Tibial nerve (tissue), 4 donors: ENCODE results near the gene KRT37. TPM values are rescaled to one million over a fixed set of nuclear protein-coding genes. Genes with fewer than 3 reads are reported as not detected.

ENCODE experiments used
- DNase-seq, 2 donors: peaks; one replicate each; pipeline ENCODE4 v3.0.0-alpha.2; 2019; ENCODE audit warnings: low spot score in 2 of 2
- H3K27ac ChIP-seq, 4 donors: fragments of 200-600 bp; sonication (generic) in 3 of 4; one replicate each; pipeline ENCODE4 v1.5.1; 2017 to 2019; ENCODE audit warnings: mild to moderate bottlenecking in 1 of 4
- H3K27me3 ChIP-seq, 2 donors: fragments of 200-600 bp; sonication (generic) in 1 of 2; one replicate each; pipeline versions ENCODE4 v1.5.1 to v1.6.0; 2017 to 2019
- H3K36me3 ChIP-seq, 3 donors: fragments of 200-600 bp; sonication (generic); one replicate each; pipeline ENCODE4 v1.5.1; 2018 to 2019
- H3K4me1 ChIP-seq, 4 donors: fragments of 200-600 bp; sonication (generic) in 3 of 4; one replicate each; pipeline ENCODE4 v1.5.1; 2017 to 2019
- H3K4me3 ChIP-seq, 4 donors: fragments of 200-600 bp; sonication (generic) in 3 of 4; one replicate each; pipeline ENCODE4 v1.5.1; 2017 to 2019; ENCODE audit warnings: mild to moderate bottlenecking in 1 of 4, moderate library complexity in 1 of 4
- H3K9me3 ChIP-seq, 4 donors: fragments of 200-600 bp; sonication (generic) in 3 of 4; one replicate each; pipeline ENCODE4 v1.5.1; 2017 to 2019
- EP300 ChIP-seq, 2 donors: sonication (generic); formaldehyde crosslinking; IDR thresholded peaks; one replicate each; pipeline ENCODE4 v1.6.1; 2017; ENCODE audit warnings: antibody characterized with exemption in 2 of 2, mild to moderate bottlenecking in 1 of 2
- POLR2A ChIP-seq, 2 donors: fragments of 450-650 bp; IDR thresholded peaks; one replicate each; pipeline ENCODE4 v1.6.1; 2017; ENCODE audit warnings: antibody characterized with exemption in 2 of 2, mild to moderate bottlenecking in 2 of 2, moderate library complexity in 2 of 2
- WGBS, 2 donors: methylation state at CpG; one replicate each; pipeline ENCODE4 v1.1.5; 2018; 5-methylcytosine and 5-hydroxymethylcytosine counted together
- total RNA-seq, 4 donors: library from RNA; depleted of rRNA; stranded (reverse); fragments of >200 nt; gene quantifications; one replicate each; pipeline ENCODE4 v1.1.0, GENCODE V29; 2016
- TF ChIP-seq, protein P1 (sequence below), 5 experiments: fragments of 200-600 bp in 3 of 5; fragments of 450-650 bp in 2 of 5; sonication (generic) in 3 of 5; IDR thresholded peaks; one replicate each; pipeline ENCODE4 v1.5.1; 2016 to 2019; ENCODE audit warnings: antibody characterized with exemption in 5 of 5, mild to moderate bottlenecking in 3 of 5, moderate library complexity in 2 of 5

KRT37 gene
- total RNA-seq, 4 donors from 2014 or later, result not detected

DNA sequence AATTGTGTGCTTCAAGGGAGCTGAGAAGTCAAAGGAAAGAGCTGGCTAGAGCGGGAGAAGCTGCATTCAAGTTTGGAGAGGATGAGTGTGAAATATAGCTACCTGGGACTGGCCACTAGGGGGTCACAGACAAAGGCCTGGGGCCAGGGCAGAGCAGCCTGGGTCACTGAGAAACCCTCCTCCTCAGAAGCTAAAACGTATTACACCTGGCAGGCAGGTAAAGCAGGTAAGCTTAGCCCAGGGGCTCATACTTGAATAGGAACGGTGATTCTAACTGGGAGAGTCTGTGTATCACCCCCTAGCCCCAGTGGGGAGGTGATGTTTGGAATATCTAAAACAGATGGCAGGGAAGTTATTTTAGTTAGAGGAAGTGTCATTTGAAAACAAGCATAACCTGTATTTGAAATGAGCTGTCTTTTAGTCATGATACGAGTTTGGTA is 6.8 kb downstream of the KRT37 start:
- Histone ChIP-seq H3K4me1 (peaks cover 0 to 29% (median 0%) of the 10 kb centered on the region in 4 donors), H3K27me3 (no peaks in the 10 kb centered on the region), H3K4me3 (no peak overlapping the region), H3K27ac (no peak overlapping the region), H3K36me3 (no peaks in the 10 kb centered on the region), H3K9me3 (no peaks in the 10 kb centered on the region)
- TF ChIP-seq, protein P1, sequence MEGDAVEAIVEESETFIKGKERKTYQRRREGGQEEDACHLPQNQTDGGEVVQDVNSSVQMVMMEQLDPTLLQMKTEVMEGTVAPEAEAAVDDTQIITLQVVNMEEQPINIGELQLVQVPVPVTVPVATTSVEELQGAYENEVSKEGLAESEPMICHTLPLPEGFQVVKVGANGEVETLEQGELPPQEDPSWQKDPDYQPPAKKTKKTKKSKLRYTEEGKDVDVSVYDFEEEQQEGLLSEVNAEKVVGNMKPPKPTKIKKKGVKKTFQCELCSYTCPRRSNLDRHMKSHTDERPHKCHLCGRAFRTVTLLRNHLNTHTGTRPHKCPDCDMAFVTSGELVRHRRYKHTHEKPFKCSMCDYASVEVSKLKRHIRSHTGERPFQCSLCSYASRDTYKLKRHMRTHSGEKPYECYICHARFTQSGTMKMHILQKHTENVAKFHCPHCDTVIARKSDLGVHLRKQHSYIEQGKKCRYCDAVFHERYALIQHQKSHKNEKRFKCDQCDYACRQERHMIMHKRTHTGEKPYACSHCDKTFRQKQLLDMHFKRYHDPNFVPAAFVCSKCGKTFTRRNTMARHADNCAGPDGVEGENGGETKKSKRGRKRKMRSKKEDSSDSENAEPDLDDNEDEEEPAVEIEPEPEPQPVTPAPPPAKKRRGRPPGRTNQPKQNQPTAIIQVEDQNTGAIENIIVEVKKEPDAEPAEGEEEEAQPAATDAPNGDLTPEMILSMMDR (IDR thresholded peaks at IDR 0.05), result no peak
- TF ChIP-seq EP300 (IDR thresholded peaks at IDR 0.05) (no peak), POLR2A (IDR thresholded peaks at IDR 0.05) (no peak)
- DNase-seq, result no peak
- 49 to 61% methylated on average over 4 of the region's 4 CpGs for WGBS, 2 donors

DNA sequence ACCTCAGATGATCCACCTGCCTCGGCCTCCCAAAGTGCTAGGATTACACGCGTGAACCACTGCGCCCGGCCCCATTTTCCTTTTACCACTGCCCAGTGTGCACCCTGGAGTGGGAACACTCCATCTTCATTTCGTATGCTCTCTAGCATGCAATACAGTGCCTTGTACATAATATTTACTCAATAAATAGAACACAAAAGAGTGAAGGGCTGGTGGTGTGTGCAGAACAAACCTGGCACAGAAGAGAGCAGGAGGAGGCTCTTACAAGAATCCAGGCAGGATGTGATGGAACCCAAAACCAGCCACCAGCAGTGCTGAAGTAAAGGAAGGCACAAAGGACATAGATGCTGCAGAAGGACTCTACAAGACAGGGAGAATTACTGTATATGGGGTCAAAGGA is 7.3 kb downstream of the KRT37 start:
- Histone ChIP-seq H3K4me3 (no peak overlapping the region), H3K27me3 (no peaks in the 10 kb centered on the region), H3K4me1 (peaks cover 0 to 29% (median 0%) of the 10 kb centered on the region in 4 donors), H3K9me3 (no peaks in the 10 kb centered on the region), H3K36me3 (no peaks in the 10 kb centered on the region), H3K27ac (no peak overlapping the region)
- WGBS, 2 donors, result 94 to 97% methylated on average over 6 of the region's 6 CpGs
- DNase-seq, result no peak
- TF ChIP-seq POLR2A (IDR thresholded peaks at IDR 0.05), result no peak
- TF ChIP-seq, protein P1 (IDR thresholded peaks at IDR 0.05), result no peak
- TF ChIP-seq EP300 (IDR thresholded peaks at IDR 0.05), result no peak

DNA sequence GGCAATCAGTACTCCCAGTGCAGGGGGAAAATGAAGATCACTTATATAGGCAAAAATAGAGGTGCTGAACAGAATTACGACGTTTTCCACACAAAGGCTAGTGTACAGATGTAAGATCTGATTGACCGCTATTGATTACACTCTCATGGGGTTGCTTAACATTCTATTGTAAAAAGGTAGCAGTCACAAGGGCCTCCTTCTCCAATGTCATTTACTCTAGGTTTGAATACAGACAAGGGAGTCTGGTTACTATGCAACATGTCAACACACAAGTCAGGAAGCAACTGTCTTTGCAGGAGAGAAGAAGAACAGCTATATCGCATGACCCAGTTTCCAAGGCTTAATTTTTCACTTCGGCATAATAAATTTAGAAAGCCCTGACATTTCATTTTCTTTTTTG is 7.9 kb downstream of the KRT37 start:
- no peaks in the 10 kb centered on the region for H3K27me3 ChIP-seq
- H3K36me3 ChIP-seq, result no peaks in the 10 kb centered on the region
- peak overlapping the region in 1 of 4 donors; percentile 53 for H3K27ac ChIP-seq
- H3K4me3 ChIP-seq, result no peak overlapping the region
- TF ChIP-seq, protein P1 (IDR thresholded peaks at IDR 0.05), result no peak
- TF ChIP-seq POLR2A (IDR thresholded peaks at IDR 0.05) (no peak), EP300 (IDR thresholded peaks at IDR 0.05) (no peak)
- no peak for DNase-seq
- peaks cover 0 to 29% (median 0%) of the 10 kb centered on the region in 4 donors for H3K4me1 ChIP-seq
- no peaks in the 10 kb centered on the region for H3K9me3 ChIP-seq
- WGBS, 2 donors, result 74 to 79% methylated on average over 5 of the region's 5 CpGs

DNA sequence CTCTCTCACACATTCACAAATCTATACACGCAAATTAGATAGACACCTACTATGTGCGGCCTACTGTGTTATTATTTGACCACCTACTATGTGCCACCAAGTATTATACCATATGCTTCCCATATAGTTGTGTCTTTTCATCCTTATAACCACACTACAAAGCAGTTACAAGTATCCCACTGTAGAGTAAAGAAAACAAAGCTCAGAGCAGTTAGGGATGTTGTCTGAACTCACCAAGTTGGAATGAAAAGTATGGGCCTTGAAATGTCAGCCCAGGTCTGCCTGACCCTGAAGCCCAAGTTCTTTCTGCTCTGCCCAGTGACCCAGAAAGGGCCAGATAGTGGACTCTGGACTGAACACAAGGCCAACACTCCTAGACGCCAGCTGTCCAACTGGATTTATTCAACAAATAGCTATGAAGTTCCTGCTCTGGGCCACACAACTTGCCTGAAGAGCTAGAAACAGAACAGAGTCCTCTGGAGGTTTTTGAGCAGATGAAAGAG is 8.5 kb downstream of the KRT37 start:
- TF ChIP-seq EP300 (IDR thresholded peaks at IDR 0.05), result peak in 1 of 2 donors; percentile 65
- TF ChIP-seq, protein P1 (IDR thresholded peaks at IDR 0.05), result no peak
- 39 to 45% methylated on average over 3 of the region's 3 CpGs for whole genome bisulfite sequencing, 2 donors
- peak in 1 of 2 donors; percentile 63 for DNase-seq
- no peak overlapping the region for H3K4me3 ChIP-seq
- H3K36me3 ChIP-seq, result no peaks in the 10 kb centered on the region
- no peaks in the 10 kb centered on the region for H3K9me3 ChIP-seq
- peak overlapping the region in 1 of 4 donors; percentile 53 for H3K27ac ChIP-seq
- peaks cover 0 to 29% (median 0%) of the 10 kb centered on the region in 4 donors for H3K4me1 ChIP-seq
- no peaks in the 10 kb centered on the region for H3K27me3 ChIP-seq

DNA sequence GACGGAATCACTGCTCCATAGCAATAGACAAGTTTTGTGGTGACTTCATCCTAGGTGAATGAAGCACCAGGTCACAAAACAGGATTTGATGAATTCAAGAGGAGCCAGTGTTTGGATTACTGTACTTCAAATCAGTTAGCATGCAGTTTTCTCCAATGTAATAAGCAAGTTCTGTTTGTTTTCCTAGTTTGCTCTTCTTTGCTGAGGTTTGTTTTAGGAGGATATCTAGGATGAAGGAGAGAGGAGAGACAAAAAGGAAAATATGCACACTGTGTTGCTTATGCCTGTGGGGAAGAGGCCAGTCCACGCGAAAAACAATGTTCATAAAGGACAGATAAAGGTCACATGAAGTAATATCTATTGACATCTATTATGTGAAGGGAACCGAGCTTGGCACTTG is 9.0 kb downstream of the KRT37 start:
- H3K4me3 ChIP-seq, result no peak overlapping the region
- no peaks in the 10 kb centered on the region for H3K9me3 ChIP-seq
- 40 to 42% methylated on average over 4 of the region's 4 CpGs for WGBS, 2 donors
- H3K36me3 ChIP-seq, result no peaks in the 10 kb centered on the region
- H3K4me1 ChIP-seq, result peaks cover 0 to 25% (median 0%) of the 10 kb centered on the region in 4 donors
- H3K27ac ChIP-seq, result no peak overlapping the region
- no peaks in the 10 kb centered on the region for H3K27me3 ChIP-seq
- DNase-seq, result no peak
- TF ChIP-seq EP300 (IDR thresholded peaks at IDR 0.05) (no peak), POLR2A (IDR thresholded peaks at IDR 0.05) (no peak)
- TF ChIP-seq, protein P1 (IDR thresholded peaks at IDR 0.05), result no peak
